GM21447 (cell line): ENCODE measurements around the gene ARMH4.

ENCODE experiments used
- ATAC-seq: cut with Tn5 transposase; IDR thresholded peaks from one replicate; pipeline ENCODE4 v1.9.1; 2021; ENCODE audit not compliant: unreplicated experiment

ARMH4 gene

DNA sequence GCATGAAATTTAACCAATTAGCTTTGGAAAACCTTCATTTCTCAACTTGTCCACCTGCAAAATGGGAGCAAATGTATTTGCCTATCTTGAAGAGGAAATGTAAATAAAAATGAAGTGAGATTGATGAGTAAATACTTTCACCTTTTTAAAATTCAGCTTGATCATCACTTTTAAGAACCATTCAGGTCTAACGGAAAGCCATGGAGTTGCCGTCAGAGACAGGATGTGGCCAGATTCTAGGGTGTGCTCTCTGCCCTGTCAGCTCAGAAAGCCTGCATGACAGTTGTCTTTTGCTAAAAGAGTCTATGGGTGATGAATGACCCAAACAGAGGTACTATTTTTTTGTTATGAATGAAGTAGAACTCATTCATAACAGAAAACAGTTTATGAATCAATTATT is 181.8 kb downstream of the ARMH4 start:
- ATAC-seq, result no peak

DNA sequence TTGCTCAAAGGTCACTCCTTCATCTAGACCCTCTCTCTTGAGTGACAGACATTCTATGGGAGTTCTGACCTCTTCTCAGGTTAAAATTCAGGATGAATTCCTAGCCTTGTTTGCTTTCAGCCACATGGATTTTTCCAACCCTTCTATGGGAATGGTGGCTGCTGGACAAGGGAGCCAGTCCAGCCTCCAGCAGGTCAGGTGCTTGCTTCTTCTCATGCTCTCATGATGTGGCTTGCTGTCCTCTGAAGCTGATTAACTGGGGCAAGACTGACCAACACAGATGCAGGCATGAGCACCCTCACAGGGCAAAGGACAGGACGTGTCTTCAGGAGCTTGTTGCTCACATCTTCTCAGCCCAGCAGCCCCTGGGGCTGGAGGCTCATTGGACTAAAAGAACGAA is 188.9 kb downstream of the ARMH4 start:
- ATAC-seq, result no peak

- ATAC-seq, result no peak
Measured at GRCh38 chr14:57962325-57963035, 189.5 kb downstream of the ARMH4 start.

GRCh38 chr14:57961786-57962060 is 190.3 kb downstream of the ARMH4 start:
- ATAC-seq, result no peak

GRCh38 chr14:57960946-57961785 is 190.8 kb downstream of the ARMH4 start:
- no peak for ATAC-seq

DNA sequence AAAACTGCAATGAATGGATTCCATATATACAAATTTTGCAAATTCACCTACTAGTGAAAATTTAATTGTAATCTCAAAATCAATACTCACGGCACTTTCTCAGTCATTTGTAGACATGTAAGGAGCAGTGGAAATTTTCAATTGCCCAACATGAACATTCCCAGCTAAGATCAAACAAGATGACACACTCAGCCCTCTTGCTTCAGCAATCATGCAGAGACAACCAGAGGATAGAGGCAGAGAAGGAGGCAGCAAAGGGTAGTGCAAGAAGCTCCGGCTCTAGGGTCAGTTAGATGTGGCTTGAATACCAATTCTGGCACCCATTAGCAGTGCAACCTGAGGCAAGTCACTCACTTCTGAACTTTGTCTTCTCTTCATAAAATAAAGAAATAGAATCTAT is 194.6 kb downstream of the ARMH4 start:
- no peak for ATAC-seq
